HG03108 (cell line): ENCODE measurements around the gene NAIP.
A peak's percentile ranks its signal among the peaks of the same experiment; 100 is the strongest.
"Not testable (repeated sequence)": the region's sequence is repeated elsewhere in the genome, so short reads cannot be mapped to it uniquely, and the experiment has no call there.

Source experiments
- ATAC-seq: cut with Tn5 transposase; IDR thresholded peaks from one replicate; pipeline ENCODE4 v1.9.1; 2021; ENCODE audit warnings: moderate library complexity; ENCODE audit not compliant: unreplicated experiment

NAIP gene

DNA sequence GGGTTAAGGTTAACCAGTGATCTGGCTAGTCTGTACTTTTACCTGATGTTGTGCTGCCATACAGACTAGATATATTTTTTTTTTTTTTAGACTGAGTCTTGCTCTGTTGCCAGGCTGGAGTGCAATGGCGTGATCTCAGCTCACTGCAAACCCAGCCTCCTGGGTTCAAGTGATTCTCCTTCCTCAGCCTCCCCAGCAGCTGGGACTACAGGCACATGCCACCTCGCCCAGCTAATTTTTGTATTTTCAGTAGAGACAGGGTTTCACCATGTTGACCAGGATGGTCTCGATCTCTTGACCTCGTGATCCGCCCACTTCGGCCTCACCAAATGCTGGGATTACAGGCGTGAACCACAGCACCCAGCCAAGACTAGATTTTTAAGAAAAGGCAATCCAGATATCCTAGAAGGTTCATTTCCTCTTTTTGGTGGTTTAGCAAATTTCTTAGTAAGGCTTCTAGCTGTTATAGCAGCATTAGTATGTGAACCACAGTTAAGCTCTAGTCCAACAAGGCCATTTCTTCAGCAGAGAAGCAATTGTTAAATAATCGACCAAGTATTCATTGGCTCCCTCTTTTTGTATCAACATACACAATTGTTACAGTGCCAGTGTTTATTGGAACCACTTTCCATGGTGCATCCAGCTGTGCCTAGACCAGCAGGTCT, at the start of gene NAIP:
Gene NAIP (minus strand): TSS at position 51 of the 665 bp plus-strand sequence. CDS start 12,424 bp downstream, outside the sequence.
- ATAC-seq: not testable (repeated sequence)

DNA sequence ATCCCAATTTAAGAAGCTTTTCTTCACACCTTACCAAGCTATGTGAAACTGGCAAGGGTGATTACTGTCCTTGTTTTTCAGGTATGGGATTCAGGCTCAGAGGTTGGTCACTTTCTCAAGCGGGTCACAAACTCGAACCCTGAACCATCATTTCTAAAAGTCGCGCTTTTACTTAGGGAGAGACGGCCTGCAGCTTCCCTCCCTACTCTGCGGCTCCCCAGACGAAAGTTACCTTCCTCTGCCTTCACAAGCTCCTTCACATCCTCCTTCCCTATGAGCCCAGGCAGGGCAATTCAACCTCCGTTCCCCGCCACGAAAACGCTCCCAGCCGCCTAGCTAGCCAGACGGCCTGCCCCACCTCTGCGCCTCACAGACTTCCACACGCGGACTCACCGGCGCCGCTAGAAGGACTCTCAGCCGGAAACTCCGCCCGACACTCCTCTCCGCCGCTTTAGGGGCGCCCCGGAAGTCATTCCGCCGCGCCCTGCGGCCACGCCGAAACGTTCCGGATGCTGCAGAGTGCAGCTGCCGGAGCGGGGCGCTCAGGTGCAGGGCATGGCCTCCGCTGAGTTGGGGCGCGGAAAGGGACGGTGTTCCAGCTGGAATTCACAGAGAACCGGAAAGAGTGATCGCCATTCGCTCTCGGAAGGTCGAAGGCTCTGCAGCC, 42.3 kb upstream of the NAIP start, which contains the start of gene GTF2H2:
Gene GTF2H2 (minus strand): TSS at position 415 of the 667 bp plus-strand sequence. CDS start 4,913 bp downstream, outside the sequence.
- peak; percentile 97 for ATAC-seq

DNA sequence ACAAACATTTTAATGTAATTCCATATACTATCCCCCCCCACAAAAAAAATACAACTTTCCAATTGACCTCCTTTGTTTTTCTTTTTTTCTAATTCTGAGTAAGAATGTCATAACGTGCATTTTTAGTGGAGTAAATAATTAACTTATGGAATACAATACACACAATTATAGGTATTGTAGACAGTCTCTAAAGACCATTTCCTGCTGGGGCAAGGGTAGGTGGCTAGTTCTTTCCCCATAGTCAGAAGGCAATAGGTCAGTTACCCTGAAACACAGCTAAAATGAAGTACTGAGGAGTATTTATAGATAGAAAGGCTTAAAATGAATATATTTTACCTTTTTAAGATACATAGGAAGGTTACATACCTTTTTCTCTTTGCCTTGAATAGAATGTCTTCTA, 36.2 kb upstream of the NAIP start:
- ATAC-seq: not testable (repeated sequence)

GRCh38 chr5:71059426-71059825, 34.3 kb upstream of the NAIP start:
- not testable (repeated sequence) for ATAC-seq

- ATAC-seq: not testable (repeated sequence)
Measured at GRCh38 chr5:71044808-71045207, 19.7 kb upstream of the NAIP start.

- ATAC-seq: not testable (repeated sequence)
Measured at GRCh38 chr5:71044128-71044527, 19.0 kb upstream of the NAIP start.

DNA sequence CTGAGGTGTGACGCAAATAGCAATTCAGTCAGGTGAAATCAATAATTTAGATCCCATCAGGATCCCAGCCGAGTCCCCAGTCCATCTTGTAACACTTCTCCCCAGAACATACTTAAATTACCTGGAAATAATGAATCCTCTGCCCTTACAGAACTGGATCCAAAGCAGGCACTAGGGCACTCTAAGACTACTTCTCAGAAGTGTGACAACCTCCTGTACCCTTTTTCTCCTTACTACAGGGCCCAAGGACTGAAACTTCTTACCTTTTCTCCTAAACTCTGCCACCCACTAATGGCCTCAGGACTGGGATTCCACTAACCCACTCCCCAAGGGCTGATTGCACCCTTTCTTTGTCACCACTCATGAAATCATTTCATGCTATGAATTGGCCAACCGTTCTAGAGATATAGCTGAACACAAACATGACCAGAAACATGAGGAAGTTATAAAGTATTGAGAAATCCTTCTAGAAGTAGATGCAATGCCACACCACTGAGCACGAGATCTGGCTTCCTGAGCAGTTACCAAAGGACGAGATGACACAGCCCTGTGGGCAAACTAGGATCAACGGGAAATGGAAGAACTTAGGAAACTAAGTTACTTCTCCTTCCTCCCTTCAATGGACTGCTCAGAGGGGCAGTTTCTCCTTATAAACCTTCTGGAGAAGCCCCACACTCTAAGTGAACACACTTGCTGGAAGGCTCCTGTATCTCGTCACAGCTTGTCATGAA, 6.1 kb upstream of the NAIP start:
- ATAC-seq: not testable (repeated sequence)

GRCh38 chr5:71020643-71021042, 4.5 kb downstream of the NAIP start:
- not testable (repeated sequence) for ATAC-seq

GRCh38 chr5:71018376-71019005, 6.6 kb downstream of the NAIP start:
- not testable (repeated sequence) for ATAC-seq

DNA sequence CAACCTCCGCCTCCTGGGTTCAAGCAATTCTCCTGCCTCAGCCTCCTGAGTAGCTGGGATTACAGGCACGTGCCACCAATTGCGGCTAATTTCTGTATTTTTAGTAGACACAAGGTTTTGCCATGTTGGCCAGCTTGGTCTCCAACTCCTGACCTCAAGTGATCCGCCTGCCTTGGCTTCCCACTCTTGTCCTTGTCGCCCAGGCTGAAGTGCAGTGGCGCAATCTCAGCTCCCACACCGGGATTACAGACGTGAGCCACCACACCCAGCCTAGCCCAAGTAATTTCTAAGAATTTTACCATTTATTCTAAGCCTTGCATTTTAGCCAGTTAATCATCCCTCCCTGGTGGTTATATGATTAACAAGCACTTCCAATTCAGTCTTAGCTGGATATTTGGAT, 11.0 kb downstream of the NAIP start:
- no peak for ATAC-seq

- no peak for ATAC-seq
Measured at GRCh38 chr5:71013575-71013974, 11.6 kb downstream of the NAIP start.

DNA sequence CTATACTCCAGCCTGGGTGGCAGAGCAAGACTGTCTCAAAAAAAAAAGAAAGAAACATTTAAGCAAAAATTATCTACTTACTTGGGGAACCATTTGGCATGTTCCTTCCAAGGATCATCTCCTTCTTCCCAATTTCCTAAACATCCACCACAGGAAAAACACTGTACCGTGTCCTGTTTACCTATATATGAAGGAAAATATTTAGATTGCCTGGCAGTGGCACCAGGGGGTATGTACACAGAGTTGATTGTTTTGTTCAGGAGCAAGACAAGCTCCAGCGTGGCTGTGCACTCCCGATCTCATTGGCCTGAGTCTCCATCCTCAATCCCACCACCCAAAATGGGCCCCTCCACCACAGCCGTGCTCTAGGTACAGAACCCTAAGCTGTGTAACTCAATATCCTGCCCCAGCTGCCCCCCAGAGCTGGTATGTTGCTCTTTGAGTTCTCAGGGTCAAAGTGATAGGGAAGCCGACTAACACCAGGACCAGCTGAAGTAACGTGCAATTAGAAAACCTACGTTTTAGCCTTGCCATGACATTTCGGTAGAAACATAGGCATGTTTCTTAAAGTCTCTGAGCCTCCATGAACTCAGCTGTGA, 13.8 kb downstream of the NAIP start:
- no peak for ATAC-seq

- not testable (repeated sequence) for ATAC-seq
Measured at GRCh38 chr5:71006983-71007382, 18.2 kb downstream of the NAIP start.

DNA sequence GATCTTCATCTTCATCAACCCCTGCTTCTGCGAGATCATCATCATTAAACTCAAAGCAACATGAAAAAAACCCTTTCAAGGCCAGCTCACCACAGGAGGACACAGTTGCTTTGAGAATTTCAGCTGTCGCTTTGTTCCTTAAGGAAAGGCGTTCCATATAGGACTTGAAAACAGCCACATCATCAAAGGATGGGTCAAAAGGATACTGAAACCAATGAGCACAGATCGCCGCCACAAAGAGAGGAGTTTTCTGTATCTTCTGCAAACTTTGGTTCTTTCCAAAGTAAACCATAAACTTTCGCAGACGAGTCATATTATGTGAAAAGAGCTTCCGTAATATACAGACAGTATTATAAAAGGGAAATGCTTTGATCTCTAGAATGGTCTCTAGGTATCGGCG, 40.3 kb downstream of the NAIP start:
- not testable (repeated sequence) for ATAC-seq

GRCh38 chr5:70967220-70967619, 57.9 kb downstream of the NAIP start:
- not testable (repeated sequence) for ATAC-seq

- not testable (repeated sequence) for ATAC-seq
Measured at GRCh38 chr5:70964531-70964930, 60.6 kb downstream of the NAIP start.

DNA sequence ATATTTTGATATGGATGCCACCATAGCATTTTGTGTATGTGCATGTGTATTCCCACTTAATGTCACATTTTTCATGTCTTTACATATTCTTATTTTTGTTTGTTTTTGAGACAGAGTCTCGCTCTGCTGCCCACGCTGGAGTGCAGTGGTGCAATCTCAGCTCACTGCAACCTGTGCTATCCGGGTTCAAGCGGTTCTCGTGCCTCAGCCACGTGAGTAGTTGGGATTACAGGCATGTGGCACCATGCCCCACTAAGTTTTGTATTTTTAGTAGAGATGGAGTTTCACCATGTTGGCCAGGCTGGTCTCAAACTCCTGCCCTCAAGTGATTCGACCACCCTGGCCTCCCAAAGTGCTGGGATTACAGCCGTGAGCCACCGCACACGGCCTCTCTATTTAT, 72.1 kb downstream of the NAIP start:
- not testable (repeated sequence) for ATAC-seq

GRCh38 chr5:70932560-70932959, 92.6 kb downstream of the NAIP start:
- not testable (repeated sequence) for ATAC-seq

- ATAC-seq: not testable (repeated sequence)
Measured at GRCh38 chr5:70931709-70932368, 93.3 kb downstream of the NAIP start.

DNA sequence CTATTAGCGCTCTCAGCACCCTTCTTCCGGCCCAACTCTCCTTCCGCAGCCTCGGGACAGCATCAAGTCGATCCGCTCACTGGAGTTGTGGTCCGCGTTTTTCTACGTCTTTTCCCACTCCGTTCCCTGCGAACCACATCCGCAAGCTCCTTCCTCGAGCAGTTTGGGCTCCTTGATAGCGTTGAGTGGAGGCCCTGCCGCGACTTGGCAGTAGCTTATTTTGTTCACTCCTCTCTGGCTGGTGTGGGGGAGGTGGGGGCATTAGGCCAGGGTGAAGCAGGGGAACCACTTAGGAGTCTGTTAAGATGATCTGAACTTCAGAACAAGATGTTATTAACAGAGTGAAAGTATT, 100.0 kb downstream of the NAIP start:
- not testable (repeated sequence) for ATAC-seq
